NCI-H2171 treated with DMSO at 0.1 percent for 48 hours (cell line): Measurements from ENCODE around the gene STX4.

ENCODE experiments used
- DNase-seq: peaks from one replicate; lab custom pipeline; 2025; lab: John Stamatoyannopoulos, UW

Gene STX4

GRCh38 chr16:31083981-31084380 is 50.6 kb downstream of the STX4 start:
- no peak for DNase-seq

DNA sequence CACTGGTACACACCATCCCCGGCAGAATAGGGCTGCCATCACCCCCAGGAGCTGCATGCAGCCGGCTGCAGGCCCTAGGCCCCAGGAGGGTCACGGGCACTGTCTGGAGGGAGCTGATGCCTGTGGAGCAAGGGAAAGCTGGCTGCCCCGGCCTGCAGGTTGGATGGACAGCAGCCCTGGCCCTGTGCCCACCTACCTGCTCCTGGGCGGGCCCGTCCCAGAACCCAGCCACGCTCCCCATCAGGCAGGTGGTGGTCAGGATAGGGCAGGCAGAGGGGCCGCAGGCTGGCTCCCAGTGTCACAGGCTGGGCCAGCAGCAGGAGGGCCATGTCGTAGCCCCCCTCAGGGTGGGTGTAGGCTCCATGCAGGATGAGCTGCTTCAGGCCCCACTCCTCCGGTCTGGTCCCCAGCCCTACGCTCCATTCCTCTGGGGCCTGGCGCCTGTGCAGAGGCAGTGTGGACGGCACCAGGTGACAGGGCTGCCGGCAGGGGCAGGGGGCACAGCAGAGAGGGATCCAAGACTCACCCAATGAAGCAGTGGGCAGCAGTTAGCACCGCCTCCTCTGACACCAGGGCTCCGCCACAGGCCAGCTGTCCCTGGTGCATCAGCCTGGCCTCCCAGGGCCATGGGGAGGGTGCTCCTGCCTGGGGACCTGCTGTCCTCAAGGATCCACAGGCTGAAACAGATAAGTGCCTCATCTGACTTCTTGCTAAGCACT is 51.4 kb downstream of the STX4 start:
- no peak for DNase-seq

DNA sequence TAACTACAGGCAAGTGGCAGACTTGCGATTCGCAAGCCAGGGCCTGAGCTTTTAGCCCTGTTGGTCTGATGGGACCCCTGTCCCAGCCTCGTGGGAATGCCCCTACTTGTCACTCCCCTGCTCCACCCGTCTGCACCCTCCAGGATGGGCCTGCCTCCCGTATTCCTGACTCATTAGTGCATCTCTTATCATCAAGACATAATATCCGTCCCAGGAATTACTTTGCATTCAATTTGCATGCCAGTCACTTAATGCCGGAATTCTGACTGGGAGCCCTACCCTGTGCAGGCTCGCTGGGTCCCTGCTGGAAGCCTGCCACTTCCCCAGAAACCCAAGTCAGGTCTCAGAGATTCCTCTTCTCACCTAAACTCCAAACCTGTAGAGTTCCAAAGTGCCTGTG is 52.1 kb downstream of the STX4 start:
- no peak for DNase-seq

GRCh38 chr16:31085873-31086628 is 52.7 kb downstream of the STX4 start:
- no peak for DNase-seq

GRCh38 chr16:31086629-31086906 is 53.2 kb downstream of the STX4 start:
- no peak for DNase-seq

DNA sequence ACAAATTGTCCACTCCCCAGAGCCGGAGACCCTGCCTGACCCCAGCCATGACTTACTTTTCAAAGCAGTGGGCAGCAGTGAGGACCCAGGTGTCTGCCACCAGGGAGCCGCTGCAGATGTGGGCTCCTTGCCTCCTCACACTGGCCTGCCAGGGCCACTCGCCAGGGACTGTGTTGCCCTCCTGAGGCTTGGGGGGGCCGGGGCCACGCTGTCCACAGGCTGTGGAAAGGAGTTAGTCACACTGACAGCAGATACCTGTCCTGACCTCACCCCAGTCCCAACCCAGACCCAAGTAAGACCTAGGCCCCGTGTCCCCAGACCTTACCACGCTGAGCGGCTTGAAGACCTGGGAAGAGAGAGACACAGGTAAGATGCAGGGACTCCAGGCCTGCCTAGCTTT is 54.1 kb downstream of the STX4 start:
- DNase-seq: no peak

GRCh38 chr16:31087971-31088370 is 54.6 kb downstream of the STX4 start:
- DNase-seq: no peak

- DNase-seq: peak; percentile 33
These were observed 55.3 kb downstream of the STX4 start, which contains the start of gene PRSS53 for GRCh38 chr16:31088459-31089183. Gene PRSS53 (minus strand): TSS chr16:31088943. CDS start chr16:31088809, 134 bp downstream.

- no peak for DNase-seq
These were observed 55.8 kb downstream of the STX4 start for GRCh38 chr16:31089199-31089598.
